ENCODE data around the gene FAM181B. TPM values are rescaled to one million over a fixed set of nuclear protein-coding genes. Genes with fewer than 3 reads are reported as not detected.

The FAM181B gene
- total and polyA plus RNA-seq, 7 donors, result 0.03 to 0.14 (median 0.06) TPM

- WGBS, 3 donors, result 30 to 39% (median 39%) methylated on average over 3 of the region's 3 CpGs
- H3K27ac ChIP-seq, result no peak overlapping the region
These were observed 42.2 kb upstream of the FAM181B start for GRCh38 chr11:82775736-82776346.

GRCh38 chr11:82775218-82775617 is 41.6 kb upstream of the FAM181B start:
- no peak overlapping the region for H3K27ac ChIP-seq
- H3K4me1 ChIP-seq, result no peaks in the 10 kb centered on the region
- DNase-seq (no peak), ATAC-seq (no peak)
- H3K4me3 ChIP-seq, result no peak overlapping the region
- H3K27me3 ChIP-seq (ENCODE audit: insufficient read depth in 3 of 3, low read length in 2 of 3), result no peaks in the 10 kb centered on the region
- WGBS, 3 donors, result 72 to 81% (median 77%) methylated on average over 1 of the region's 1 CpG
- TF ChIP-seq, protein P1, sequence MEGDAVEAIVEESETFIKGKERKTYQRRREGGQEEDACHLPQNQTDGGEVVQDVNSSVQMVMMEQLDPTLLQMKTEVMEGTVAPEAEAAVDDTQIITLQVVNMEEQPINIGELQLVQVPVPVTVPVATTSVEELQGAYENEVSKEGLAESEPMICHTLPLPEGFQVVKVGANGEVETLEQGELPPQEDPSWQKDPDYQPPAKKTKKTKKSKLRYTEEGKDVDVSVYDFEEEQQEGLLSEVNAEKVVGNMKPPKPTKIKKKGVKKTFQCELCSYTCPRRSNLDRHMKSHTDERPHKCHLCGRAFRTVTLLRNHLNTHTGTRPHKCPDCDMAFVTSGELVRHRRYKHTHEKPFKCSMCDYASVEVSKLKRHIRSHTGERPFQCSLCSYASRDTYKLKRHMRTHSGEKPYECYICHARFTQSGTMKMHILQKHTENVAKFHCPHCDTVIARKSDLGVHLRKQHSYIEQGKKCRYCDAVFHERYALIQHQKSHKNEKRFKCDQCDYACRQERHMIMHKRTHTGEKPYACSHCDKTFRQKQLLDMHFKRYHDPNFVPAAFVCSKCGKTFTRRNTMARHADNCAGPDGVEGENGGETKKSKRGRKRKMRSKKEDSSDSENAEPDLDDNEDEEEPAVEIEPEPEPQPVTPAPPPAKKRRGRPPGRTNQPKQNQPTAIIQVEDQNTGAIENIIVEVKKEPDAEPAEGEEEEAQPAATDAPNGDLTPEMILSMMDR (IDR thresholded peaks at IDR 0.05), result no peak
- H3K9me3 ChIP-seq, result peaks cover 6% of the 10 kb centered on the region
- intact Hi-C loops (cut with DNase I), result no loop called here
- no peaks in the 10 kb centered on the region for H3K36me3 ChIP-seq (ENCODE audit: insufficient read depth in 1 of 2, low read depth in 1 of 2)

More at GRCh38 chr11:82775736-82776346, 42.2 kb upstream of the FAM181B start:
- Histone ChIP-seq H3K4me3 (no peak overlapping the region), H3K4me1 (no peaks in the 10 kb centered on the region), H3K27me3 (ENCODE audit: insufficient read depth in 3 of 3, low read length in 2 of 3) (no peaks in the 10 kb centered on the region), H3K36me3 (ENCODE audit: insufficient read depth in 1 of 2, low read depth in 1 of 2) (no peaks in the 10 kb centered on the region), H3K9me3 (peaks cover 6% of the 10 kb centered on the region)
- DNase-seq, result no peak
- intact Hi-C loops (cut with DNase I), result no loop called here
- TF ChIP-seq, protein P1 (IDR thresholded peaks at IDR 0.05), result no peak
- no peak for ATAC-seq

- H3K4me3 ChIP-seq, result no peak overlapping the region
- intact Hi-C loops (cut with DNase I), result no loop called here
- H3K27ac ChIP-seq, result no peak overlapping the region
- TF ChIP-seq, protein P1 (IDR thresholded peaks at IDR 0.05), result no peak
- no peak for ATAC-seq
- 77 to 91% (median 84%) methylated on average over 4 of the region's 4 CpGs for WGBS, 3 donors
- no peaks in the 10 kb centered on the region for H3K4me1 ChIP-seq
- H3K9me3 ChIP-seq, result peaks cover under 1% of the 10 kb centered on the region
- DNase-seq, result no peak
- no peaks in the 10 kb centered on the region for H3K27me3 ChIP-seq (ENCODE audit: insufficient read depth in 3 of 3, low read length in 2 of 3)
- H3K36me3 ChIP-seq (ENCODE audit: insufficient read depth in 1 of 2, low read depth in 1 of 2), result no peaks in the 10 kb centered on the region
These were observed 38.1 kb upstream of the FAM181B start for GRCh38 chr11:82771781-82772180.

GRCh38 chr11:82767123-82767522 is 33.5 kb upstream of the FAM181B start:
- no peak for DNase-seq
- Histone ChIP-seq H3K27ac (no peak overlapping the region), H3K36me3 (ENCODE audit: insufficient read depth in 1 of 2, low read depth in 1 of 2) (no peaks in the 10 kb centered on the region), H3K4me1 (no peaks in the 10 kb centered on the region), H3K27me3 (ENCODE audit: insufficient read depth in 3 of 3, low read length in 2 of 3) (no peaks in the 10 kb centered on the region), H3K4me3 (no peak overlapping the region), H3K9me3 (no peaks in the 10 kb centered on the region)
- TF ChIP-seq, protein P1 (IDR thresholded peaks at IDR 0.05), result no peak
- WGBS, 3 donors, result 60 to 78% (median 72%) methylated on average over 1 of the region's 1 CpG
- intact Hi-C loops (cut with DNase I), result no loop called here
- ATAC-seq, result no peak

Measured in psoas muscle (tissue), 8 donors.